HL-60 (cell line): ENCODE results near the gene NBPF6.
"Not testable (repeated sequence)": the region's sequence is repeated elsewhere in the genome, so short reads cannot be mapped to it uniquely, and the experiment has no call there.

Source experiments
- POLR2AphosphoS5 ChIP-seq: IDR thresholded peaks from 2 replicates; pipeline ENCODE4 v1.6.1; 2012; ENCODE audit warnings: low read depth
- TF ChIP-seq, protein P1 (sequence below): IDR thresholded peaks from one replicate; pipeline ENCODE4 v1.5.1; 2011; ENCODE audit warnings: low read length, control low read depth, inconsistent platforms; ENCODE audit not compliant: insufficient read depth
- TF ChIP-seq, protein P2 (sequence below): IDR thresholded peaks from 2 replicates; pipeline ENCODE4 v1.6.1; 2012; ENCODE audit warnings: low read depth; ENCODE audit not compliant: insufficient replicate concordance

GRCh38 chr1:108454521-108454920, 4.4 kb downstream of the NBPF6 start:
- TF ChIP-seq, protein P1, sequence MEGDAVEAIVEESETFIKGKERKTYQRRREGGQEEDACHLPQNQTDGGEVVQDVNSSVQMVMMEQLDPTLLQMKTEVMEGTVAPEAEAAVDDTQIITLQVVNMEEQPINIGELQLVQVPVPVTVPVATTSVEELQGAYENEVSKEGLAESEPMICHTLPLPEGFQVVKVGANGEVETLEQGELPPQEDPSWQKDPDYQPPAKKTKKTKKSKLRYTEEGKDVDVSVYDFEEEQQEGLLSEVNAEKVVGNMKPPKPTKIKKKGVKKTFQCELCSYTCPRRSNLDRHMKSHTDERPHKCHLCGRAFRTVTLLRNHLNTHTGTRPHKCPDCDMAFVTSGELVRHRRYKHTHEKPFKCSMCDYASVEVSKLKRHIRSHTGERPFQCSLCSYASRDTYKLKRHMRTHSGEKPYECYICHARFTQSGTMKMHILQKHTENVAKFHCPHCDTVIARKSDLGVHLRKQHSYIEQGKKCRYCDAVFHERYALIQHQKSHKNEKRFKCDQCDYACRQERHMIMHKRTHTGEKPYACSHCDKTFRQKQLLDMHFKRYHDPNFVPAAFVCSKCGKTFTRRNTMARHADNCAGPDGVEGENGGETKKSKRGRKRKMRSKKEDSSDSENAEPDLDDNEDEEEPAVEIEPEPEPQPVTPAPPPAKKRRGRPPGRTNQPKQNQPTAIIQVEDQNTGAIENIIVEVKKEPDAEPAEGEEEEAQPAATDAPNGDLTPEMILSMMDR, result not testable (repeated sequence)
- TF ChIP-seq POLR2AphosphoS5, result not testable (repeated sequence)
- TF ChIP-seq, protein P2, sequence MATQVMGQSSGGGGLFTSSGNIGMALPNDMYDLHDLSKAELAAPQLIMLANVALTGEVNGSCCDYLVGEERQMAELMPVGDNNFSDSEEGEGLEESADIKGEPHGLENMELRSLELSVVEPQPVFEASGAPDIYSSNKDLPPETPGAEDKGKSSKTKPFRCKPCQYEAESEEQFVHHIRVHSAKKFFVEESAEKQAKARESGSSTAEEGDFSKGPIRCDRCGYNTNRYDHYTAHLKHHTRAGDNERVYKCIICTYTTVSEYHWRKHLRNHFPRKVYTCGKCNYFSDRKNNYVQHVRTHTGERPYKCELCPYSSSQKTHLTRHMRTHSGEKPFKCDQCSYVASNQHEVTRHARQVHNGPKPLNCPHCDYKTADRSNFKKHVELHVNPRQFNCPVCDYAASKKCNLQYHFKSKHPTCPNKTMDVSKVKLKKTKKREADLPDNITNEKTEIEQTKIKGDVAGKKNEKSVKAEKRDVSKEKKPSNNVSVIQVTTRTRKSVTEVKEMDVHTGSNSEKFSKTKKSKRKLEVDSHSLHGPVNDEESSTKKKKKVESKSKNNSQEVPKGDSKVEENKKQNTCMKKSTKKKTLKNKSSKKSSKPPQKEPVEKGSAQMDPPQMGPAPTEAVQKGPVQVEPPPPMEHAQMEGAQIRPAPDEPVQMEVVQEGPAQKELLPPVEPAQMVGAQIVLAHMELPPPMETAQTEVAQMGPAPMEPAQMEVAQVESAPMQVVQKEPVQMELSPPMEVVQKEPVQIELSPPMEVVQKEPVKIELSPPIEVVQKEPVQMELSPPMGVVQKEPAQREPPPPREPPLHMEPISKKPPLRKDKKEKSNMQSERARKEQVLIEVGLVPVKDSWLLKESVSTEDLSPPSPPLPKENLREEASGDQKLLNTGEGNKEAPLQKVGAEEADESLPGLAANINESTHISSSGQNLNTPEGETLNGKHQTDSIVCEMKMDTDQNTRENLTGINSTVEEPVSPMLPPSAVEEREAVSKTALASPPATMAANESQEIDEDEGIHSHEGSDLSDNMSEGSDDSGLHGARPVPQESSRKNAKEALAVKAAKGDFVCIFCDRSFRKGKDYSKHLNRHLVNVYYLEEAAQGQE, result not testable (repeated sequence)
